GM12865 (cell line): ENCODE measurements around the gene CITED4.
"Not testable (repeated sequence)": the region's sequence is repeated elsewhere in the genome, so short reads cannot be mapped to it uniquely, and the experiment has no call there.

ENCODE experiments used
- DNase-seq: peaks from one replicate; pipeline ENCODE4 v3.0.0; 2010; ENCODE audit warnings: low read depth
- H3K4me3 ChIP-seq: 2 replicates; pipeline ENCODE4 v1.5.1; 2011; ENCODE audit warnings: mild to moderate bottlenecking, low read depth, low read length, control low read depth
- CTCF ChIP-seq: IDR thresholded peaks from 2 replicates; pipeline ENCODE4 v1.5.1; 2011; ENCODE audit warnings: low read length, control low read depth, low read depth, inconsistent platforms; ENCODE audit not compliant: insufficient read depth; ENCODE audit errors: missing control alignments

Gene CITED4

GRCh38 chr1:40896482-40896881 is 34.3 kb upstream of the CITED4 start:
- TF ChIP-seq CTCF = no peak
- no peak overlapping the region for H3K4me3 ChIP-seq
- no peak for DNase-seq

- H3K4me3 ChIP-seq = no peak overlapping the region
- no peak for DNase-seq
- TF ChIP-seq CTCF = no peak
Measured at GRCh38 chr1:40895601-40896000, 33.4 kb upstream of the CITED4 start.

- not testable (repeated sequence) for DNase-seq, H3K4me3 ChIP-seq
Measured at GRCh38 chr1:40894858-40895257, 32.7 kb upstream of the CITED4 start.

- H3K4me3 ChIP-seq = no peak overlapping the region
- DNase-seq = no peak
- TF ChIP-seq CTCF = no peak
Measured at GRCh38 chr1:40894455-40894854, 32.3 kb upstream of the CITED4 start.

GRCh38 chr1:40893946-40894345 is 31.8 kb upstream of the CITED4 start:
- no peak for DNase-seq
- no peak for TF ChIP-seq CTCF
- H3K4me3 ChIP-seq = no peak overlapping the region

GRCh38 chr1:40892354-40892753 is 30.2 kb upstream of the CITED4 start:
- H3K4me3 ChIP-seq = no peak overlapping the region
- DNase-seq = no peak
- no peak for TF ChIP-seq CTCF

GRCh38 chr1:40890771-40891170 is 28.6 kb upstream of the CITED4 start:
- no peak for TF ChIP-seq CTCF
- no peak for DNase-seq

GRCh38 chr1:40887652-40888051 is 25.5 kb upstream of the CITED4 start:
- TF ChIP-seq CTCF = no peak
- no peak for DNase-seq
- no peak overlapping the region for H3K4me3 ChIP-seq

More at GRCh38 chr1:40890771-40891170, 28.6 kb upstream of the CITED4 start:
- H3K4me3 ChIP-seq = no peak overlapping the region
